GM18951 (cell line): ENCODE results near the gene VILL.
"Not testable (repeated sequence)": the region's sequence is repeated elsewhere in the genome, so short reads cannot be mapped to it uniquely, and the experiment has no call there.

Source experiments
- POLR2A ChIP-seq: IDR thresholded peaks from 4 replicates; pipeline ENCODE4 v1.6.1; 2011; ENCODE audit warnings: mild to moderate bottlenecking; ENCODE audit not compliant: insufficient read length, insufficient read depth; ENCODE audit errors: extremely low read depth
- in situ Hi-C: fragments of 300-500 bp; cut with MboI; formaldehyde crosslinking; loops from one replicate; pipeline ENCODE4 v1.12.0; 2022; ENCODE audit warnings: low sequenced_read_pairs, mixed read lengths, inconsistent platforms; ENCODE audit not compliant: unreplicated experiment

The VILL gene

DNA sequence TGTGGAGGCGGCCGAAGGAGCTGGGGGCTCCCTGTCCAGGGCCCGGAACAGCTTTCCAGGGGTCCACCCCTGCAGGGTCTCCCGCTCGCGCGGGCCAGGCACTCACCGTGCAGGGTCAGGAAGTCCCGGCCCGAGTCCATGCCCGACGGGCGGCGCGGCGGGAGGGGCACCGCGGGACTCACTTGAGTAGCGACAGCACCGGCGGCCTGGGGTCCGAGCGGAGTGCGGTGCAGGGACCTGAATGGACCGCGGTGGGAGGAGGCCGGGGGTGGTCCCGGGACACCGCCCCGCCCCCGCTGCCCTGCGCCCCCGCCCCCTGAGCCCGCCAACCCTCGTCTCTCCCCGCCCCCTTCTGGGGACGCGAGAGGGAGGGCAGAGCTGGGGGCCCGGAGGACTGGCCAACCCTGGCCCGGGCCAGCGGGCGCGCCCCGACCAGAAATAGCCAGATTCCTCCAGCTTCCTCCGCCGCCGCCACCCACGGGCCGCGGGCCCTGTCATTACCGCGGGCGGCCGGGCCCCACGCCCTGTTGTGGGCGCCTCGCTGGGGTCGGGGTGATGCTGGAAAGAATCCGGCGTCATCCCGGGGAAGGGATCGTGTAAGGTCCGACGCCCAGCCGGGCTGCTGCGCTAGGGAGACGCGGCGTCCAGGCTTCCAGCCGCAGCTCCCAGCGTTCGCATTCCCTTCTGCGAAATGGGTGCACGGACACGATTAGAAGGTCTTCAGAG is 39.0 kb downstream of the VILL start, which contains the start of gene PLCD1:
Gene PLCD1, minus strand, starts transcription at position 243 of the 726 bp plus-strand sequence. Its CDS starts 103 bp downstream, at position 140.
- in situ Hi-C loops, result no loop called here
- TF ChIP-seq POLR2A, result no peak

DNA sequence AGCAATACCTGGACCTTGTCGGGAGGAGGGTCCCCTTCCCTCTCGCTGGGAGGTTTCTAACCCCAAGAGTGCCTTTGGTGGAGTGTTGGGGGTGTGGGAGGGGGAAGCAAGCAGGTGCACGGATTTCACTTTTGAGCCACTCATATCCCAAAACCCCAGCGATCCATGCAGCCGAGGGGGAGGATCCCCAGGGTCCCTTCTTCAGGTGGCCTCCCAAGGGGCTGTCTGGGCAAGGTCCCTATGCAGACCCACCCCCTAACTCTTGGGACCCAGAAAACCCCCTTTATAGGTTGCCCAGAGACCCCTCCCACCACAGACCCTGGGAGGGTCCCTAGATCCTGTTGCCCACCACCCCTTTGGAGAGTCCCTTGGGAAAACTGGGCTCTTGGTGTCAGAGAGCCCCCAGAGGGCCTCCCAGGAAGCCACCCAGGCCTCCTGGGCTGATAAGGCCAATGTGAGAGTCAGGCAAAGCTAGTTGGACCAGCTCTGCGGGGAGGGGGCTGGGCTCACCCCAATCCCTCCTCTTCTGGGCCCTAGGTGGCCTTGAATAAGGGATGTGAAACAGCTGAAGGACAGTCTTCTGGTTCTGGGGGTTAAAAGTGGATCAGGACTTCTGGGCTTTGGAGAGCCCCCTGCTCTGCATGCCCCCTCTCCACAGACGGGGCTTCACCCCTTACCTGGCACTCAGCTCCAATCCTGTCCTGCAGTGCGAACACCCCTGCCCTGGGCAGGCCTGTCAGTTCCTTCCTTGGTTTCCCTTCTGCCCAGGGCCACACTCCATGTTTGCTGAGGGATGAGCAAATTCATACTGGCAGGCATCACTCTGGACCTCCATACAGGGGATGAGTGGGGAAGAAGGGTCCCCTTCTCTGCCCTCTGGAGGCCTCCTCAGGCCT is 39.8 kb downstream of the VILL start:
- no peak for TF ChIP-seq POLR2A

DNA sequence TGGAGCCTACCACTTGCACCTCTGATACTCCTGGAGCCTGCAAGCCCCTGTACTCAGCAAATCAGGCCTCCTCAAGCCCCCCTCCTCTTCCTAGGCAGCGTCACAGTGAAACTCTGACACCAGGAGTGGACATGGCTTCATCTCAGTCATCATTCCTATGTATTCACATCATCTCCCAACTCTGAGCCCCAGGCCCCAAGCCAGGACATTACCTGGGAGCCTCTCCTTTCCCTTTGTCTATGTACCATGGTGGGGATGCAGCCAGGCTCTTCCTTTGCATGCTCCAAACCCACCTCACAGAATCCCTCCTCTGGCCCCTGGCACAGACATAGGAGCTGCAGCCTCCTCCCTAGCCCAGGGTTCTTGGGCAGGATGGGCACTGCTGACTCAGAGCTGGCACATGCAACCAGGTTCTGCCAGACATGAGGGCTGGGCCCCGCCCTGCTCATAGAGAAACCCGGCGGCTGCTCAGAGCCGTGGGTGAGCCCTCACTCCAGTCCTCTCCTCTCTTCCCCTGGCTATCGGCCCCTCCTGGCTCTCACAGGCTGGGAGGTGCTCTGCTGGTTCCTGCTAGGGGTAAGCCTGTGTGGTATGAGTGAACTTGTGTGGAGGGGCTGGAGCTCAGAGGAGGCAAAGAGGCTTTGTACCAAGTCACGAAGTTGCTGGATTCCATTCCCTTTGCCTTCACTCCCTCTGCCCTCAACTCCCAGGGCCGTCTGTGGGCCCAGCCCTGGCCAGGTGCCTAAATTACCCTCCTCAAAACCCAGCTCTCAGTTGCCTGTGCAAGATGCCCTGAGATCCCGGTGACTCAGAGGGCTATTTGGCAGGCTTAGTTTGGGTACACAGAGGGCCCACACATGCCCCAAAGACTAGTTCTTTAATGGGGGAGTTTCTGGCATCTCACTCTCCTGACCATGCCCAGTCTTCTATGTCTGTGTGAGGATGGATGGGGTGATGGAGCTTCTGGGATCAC is 40.7 kb downstream of the VILL start:
- TF ChIP-seq POLR2A, result no peak
- in situ Hi-C loops, result no loop called here

More for the DNA sequence above, 39.8 kb downstream of the VILL start:
- in situ Hi-C loops, result no loop called here

DNA sequence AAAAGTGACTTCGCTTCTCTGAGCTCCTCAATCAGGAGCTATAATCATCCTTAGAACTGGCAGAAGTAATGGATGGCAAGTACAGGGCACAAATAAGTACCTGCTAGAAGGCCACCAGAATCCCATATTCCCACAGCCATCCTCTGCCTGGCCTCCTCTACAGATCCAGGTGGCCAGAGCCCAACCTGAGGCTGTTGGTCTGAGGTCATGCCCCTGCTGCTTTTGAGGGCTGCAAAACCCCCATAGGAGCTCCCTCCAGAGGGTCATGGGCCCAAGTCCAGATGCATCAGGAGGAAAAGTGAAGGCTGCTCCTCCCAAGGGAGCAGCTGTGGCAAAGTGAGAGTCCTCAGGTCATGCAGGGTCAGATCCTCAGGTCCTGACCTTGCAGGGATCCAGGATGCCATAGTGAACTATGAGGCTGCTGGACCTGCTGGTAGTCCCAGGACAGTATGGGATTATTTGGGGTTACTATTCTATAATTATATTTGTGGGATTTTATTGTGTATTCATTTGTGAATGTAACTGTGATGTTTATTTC is 41.8 kb downstream of the VILL start:
- in situ Hi-C loops, result no loop called here
- no peak for TF ChIP-seq POLR2A

DNA sequence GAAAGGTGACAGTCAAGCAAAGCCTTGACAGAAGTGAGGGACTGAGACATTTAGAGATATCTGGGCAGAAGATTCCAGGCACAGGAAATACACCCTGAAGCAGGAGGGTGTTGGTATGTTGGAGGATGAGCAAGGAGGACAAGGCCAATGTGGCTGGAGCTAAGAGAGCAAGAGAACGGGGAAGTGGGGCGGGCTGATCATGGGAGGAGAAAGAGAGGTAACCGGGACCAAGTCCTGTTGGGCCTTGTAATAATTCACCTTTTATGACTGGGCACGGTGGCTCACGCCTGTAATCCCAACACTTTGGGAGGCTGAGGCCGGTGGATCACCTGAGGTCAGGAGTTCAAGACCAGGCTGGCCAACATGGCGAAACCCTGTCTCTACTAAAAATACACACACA is 43.0 kb downstream of the VILL start:
- in situ Hi-C loops, result not testable (repeated sequence)

DNA sequence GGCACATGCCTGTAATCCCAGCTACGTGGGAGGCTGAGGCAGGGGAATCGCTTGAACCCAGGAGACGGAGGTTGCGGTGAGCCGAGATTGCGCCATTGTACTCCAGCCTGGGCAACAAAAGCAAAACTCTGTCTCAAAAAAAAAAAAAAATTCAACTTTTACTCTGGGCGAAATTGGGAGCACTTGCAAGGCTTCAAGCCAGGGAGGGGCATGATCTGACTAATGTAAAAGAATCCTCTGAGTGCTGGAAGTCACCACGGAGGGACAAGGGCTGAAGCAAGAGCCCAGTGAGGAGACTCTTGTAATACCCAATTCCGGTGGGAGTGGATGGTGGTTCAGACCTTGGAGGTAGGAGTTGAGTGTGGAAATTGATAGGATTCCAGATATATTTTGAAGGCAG is 43.7 kb downstream of the VILL start:
- in situ Hi-C loops, result not testable (repeated sequence)

DNA sequence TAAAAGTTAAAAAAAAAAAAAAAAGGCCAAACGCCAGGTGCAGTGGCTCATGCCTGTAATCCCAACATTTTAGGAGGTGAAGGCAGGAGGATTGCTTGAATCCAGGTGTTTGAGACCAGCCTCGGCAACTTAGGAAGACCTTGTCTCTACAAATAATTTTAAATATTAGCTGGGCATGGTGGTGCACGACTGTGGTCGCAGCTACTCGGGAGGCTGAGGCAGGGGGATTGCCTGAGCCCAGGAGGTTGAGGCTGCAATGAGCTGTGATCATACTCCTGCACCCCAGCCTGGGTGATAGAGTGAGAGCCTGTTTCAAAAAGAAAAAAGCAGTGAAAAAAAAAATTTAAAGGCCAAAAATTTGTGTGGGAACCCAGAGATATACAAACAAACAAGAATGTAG is 45.7 kb downstream of the VILL start:
- in situ Hi-C loops, result no loop called here
- TF ChIP-seq POLR2A, result no peak

DNA sequence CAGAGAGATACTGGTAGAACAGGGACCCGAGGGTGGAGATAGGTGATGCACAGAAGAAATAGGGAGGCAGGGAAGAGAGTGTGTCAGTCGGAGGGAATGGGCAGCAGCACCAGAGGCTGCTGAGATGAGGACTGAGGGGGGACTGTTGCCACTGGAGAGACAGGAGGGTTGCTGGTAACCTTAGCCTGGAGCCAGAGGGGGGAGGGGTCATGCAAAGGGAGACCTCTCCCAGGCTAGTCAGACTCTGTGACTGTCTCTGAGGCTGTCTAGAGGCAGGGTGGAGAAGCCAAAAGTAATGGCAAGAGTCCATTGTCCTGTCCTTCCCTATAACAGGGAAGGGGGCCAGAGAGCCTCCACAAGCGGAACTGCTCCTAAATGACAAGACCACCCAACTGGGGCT is 46.3 kb downstream of the VILL start:
- in situ Hi-C loops, result no loop called here

DNA sequence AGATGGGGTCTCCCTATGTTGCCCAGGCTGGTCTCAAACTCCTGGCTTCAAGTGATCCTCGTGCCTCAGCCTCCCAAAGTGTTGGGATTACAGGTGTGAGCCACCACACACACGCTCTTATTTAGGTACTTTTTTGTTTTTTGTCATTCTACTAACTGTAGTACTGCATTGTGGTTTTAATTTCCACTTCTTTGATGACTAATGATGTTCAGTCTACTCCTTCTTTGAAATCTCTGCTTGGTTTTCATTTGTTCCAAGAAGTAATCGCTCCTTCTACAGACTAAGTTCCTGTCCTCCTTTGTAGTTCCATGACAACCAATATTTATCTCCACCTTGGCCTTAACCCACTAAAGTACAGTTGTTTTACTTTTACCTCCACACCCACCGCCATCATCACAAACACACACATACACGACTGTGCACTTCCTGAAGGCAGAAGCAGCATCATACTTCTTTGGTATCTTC is 47.9 kb downstream of the VILL start:
- in situ Hi-C loops, result no loop called here
- TF ChIP-seq POLR2A, result no peak

More for the DNA sequence above, 46.3 kb downstream of the VILL start:
- no peak for TF ChIP-seq POLR2A

DNA sequence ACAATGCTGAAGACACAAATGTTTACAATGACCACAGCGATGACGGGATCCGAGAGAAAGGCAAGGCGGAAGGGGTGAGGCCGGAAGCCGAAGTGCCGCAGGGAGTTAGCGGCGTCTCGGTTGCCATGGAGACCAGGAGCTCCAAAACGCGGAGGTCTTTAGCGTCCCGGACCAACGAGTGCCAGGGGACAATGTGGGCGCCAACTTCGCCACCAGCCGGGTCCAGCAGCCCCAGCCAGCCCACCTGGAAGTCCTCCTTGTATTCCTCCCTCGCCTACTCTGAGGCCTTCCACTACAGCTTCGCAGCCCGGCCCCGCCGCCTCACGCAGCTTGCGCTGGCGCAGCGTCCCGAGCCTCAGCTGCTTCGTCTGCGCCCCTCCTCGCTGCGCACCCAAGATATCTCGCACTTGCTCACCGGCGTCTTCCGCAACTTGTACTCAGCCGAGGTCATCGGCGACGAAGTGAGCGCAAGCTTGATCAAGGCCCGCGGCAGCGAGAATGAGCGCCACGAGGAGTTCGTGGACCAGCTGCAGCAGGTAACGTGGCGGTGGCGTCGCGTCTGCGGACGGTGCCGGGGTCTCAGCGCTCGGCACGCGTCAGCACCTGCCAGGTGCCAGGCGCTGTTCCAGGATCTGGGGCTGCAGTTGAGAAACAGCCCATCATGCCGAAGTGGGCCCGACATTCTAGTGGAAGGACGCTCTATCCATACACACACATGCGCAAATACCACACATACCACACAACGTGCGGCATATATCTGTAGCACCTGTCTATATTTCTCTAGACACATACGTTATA is 48.7 kb downstream of the VILL start, which contains the start of gene DLEC1:
Gene DLEC1, plus strand, starts transcription at position 108 of the 798 bp plus-strand sequence. Its CDS starts 18 bp downstream, at position 126.
- TF ChIP-seq POLR2A, result no peak

DNA sequence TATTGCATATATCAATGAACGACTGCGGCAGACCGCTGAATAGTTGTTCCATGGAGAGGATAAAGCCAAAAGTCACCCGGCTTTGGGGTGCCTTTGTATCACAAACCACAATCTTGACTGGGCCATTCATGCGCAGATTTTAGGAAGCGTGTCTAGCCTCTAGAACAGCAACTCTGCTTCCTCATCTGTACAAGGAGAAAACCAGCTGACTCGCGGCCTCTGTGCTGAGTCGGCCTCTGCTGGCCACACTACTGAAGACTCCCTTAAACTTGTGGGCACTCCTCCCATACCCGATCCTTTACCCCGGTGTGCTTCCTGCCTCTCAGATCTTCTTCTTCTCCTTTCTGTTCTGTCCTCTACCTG is 49.3 kb downstream of the VILL start:
- in situ Hi-C loops, result no loop called here
- TF ChIP-seq POLR2A, result no peak

More for the DNA sequence above, 48.7 kb downstream of the VILL start, which contains the start of gene DLEC1:
- in situ Hi-C loops, result no loop called here

DNA sequence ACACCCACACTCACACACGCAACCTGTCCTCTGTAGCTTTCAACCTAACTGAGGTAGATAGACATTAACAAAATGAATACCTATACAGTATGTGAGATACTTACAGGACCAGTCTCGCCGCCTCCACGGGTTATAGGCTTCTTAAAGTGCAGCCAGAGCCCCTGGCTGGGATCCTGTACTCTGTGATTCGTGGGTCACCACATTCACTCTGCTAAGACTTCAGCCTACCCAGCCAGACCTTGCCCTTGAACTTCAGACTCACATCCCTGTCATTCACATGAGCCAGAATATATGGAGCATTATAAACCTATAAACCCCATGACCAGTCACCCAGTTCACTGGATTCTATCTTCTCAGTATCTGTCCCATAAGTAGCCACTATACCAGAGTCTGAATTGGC is 49.8 kb downstream of the VILL start:
- TF ChIP-seq POLR2A, result no peak
- in situ Hi-C loops, result no loop called here
